Measurements from ENCODE around the gene EFNB2.

EFNB2 gene

GRCh38 chr13:106440866-106441265, 94.6 kb downstream of the EFNB2 start:
- no peak for DNase-seq (ENCODE audit: low read depth)
- no peak for TF ChIP-seq CTCF (IDR thresholded peaks at IDR 0.05; ENCODE audit: control insufficient read depth, extremely low read depth, insufficient read depth)

More at GRCh38 chr13:106440866-106441265, 94.6 kb downstream of the EFNB2 start:
- no peak overlapping the region for H3K4me3 ChIP-seq (ENCODE audit: low read depth, low read length)
